ENCODE results near the gene PRKCG.

PRKCG gene

GRCh38 chr19:53865918-53866864 is 15.8 kb upstream of the PRKCG start:
- no peak overlapping the region for H3K4me2 ChIP-seq (ENCODE audit: low read length)
- no peaks in the 10 kb centered on the region for H3K36me3 ChIP-seq (ENCODE audit: insufficient read depth, low read length)
- H3K4me1 ChIP-seq (ENCODE audit: insufficient read depth, low read length, severe bottlenecking) = no peaks in the 10 kb centered on the region
- no peak overlapping the region for H3K4me3 ChIP-seq (ENCODE audit: low read depth, low read length, poor library complexity, severe bottlenecking)
- H3K27me3 ChIP-seq (ENCODE audit: insufficient read depth, low read length) = no peaks in the 10 kb centered on the region
- H3K27ac ChIP-seq (ENCODE audit: low read depth, low read length, poor library complexity, severe bottlenecking) = no peak overlapping the region
- no peaks in the 10 kb centered on the region for H3K9me3 ChIP-seq (ENCODE audit: low read length)
- H3F3A ChIP-seq (ENCODE audit: insufficient read depth, low read length) = no peaks in the 10 kb centered on the region
- no peak overlapping the region for H3K9ac ChIP-seq (ENCODE audit: low read length)
- H3K79me2 ChIP-seq (ENCODE audit: insufficient read depth, low read length) = no peaks in the 10 kb centered on the region
- no peaks in the 10 kb centered on the region for H3K9me2 ChIP-seq (ENCODE audit: low read depth, low read length)
- no peak overlapping the region for H2AFZ ChIP-seq (ENCODE audit: low read length)
- TF ChIP-seq CTCF (IDR thresholded peaks at IDR 0.05; ENCODE audit: low read length) (no peak), EZH2 (IDR thresholded peaks at IDR 0.05; ENCODE audit: borderline replicate concordance, low read length) (no peak)
- H4K20me1 ChIP-seq (ENCODE audit: insufficient read depth, low read length) = no peaks in the 10 kb centered on the region

GRCh38 chr19:53866865-53867224 is 15.2 kb upstream of the PRKCG start:
- H3K27ac ChIP-seq (ENCODE audit: low read depth, low read length, poor library complexity, severe bottlenecking) = no peak overlapping the region
- H3K27me3 ChIP-seq (ENCODE audit: insufficient read depth, low read length) = no peaks in the 10 kb centered on the region
- H4K20me1 ChIP-seq (ENCODE audit: insufficient read depth, low read length) = no peaks in the 10 kb centered on the region
- H3F3A ChIP-seq (ENCODE audit: insufficient read depth, low read length) = no peaks in the 10 kb centered on the region
- no peaks in the 10 kb centered on the region for H3K9me2 ChIP-seq (ENCODE audit: low read depth, low read length)
- no peaks in the 10 kb centered on the region for H3K36me3 ChIP-seq (ENCODE audit: insufficient read depth, low read length)
- H3K79me2 ChIP-seq (ENCODE audit: insufficient read depth, low read length) = no peaks in the 10 kb centered on the region
- H3K9me3 ChIP-seq (ENCODE audit: low read length) = no peaks in the 10 kb centered on the region
- H3K4me1 ChIP-seq (ENCODE audit: insufficient read depth, low read length, severe bottlenecking) = no peaks in the 10 kb centered on the region
- TF ChIP-seq CTCF (IDR thresholded peaks at IDR 0.05; ENCODE audit: low read length) = no peak
- TF ChIP-seq EZH2 (IDR thresholded peaks at IDR 0.05; ENCODE audit: borderline replicate concordance, low read length) = no peak
- H2AFZ ChIP-seq (ENCODE audit: low read length) = no peak overlapping the region
- H3K4me3 ChIP-seq (ENCODE audit: low read depth, low read length, poor library complexity, severe bottlenecking) = no peak overlapping the region
- no peak overlapping the region for H3K4me2 ChIP-seq (ENCODE audit: low read length)
- H3K9ac ChIP-seq (ENCODE audit: low read length) = no peak overlapping the region

GRCh38 chr19:53867225-53868090 is 14.5 kb upstream of the PRKCG start, which contains the start of gene MYADM:
TSS of gene MYADM (plus strand) at chr19:53867883. CDS start at chr19:53873530, 5,647 bp downstream.
- Histone ChIP-seq H3K4me2 (ENCODE audit: low read length) (no peak within 1 kb of the TSS), H3K27ac (ENCODE audit: low read depth, low read length, poor library complexity, severe bottlenecking) (no peak within 1 kb of the TSS), H3K4me3 (ENCODE audit: low read depth, low read length, poor library complexity, severe bottlenecking) (no peak within 1 kb of the TSS), H3K4me1 (ENCODE audit: insufficient read depth, low read length, severe bottlenecking) (no peaks in the 10 kb centered on the region), H3K27me3 (ENCODE audit: insufficient read depth, low read length) (no peaks in the 10 kb centered on the region), H3K9me2 (ENCODE audit: low read depth, low read length) (no peaks in the 10 kb centered on the region), H4K20me1 (ENCODE audit: insufficient read depth, low read length) (no peaks in the 10 kb centered on the region), H3K36me3 (ENCODE audit: insufficient read depth, low read length) (no peaks in the 10 kb centered on the region), H3K79me2 (ENCODE audit: insufficient read depth, low read length) (no peaks in the 10 kb centered on the region), H2AFZ (ENCODE audit: low read length) (no peak within 1 kb of the TSS), H3K9me3 (ENCODE audit: low read length) (no peaks in the 10 kb centered on the region), H3K9ac (ENCODE audit: low read length) (no peak within 1 kb of the TSS), H3F3A (ENCODE audit: insufficient read depth, low read length) (no peaks in the 10 kb centered on the region)
- TF ChIP-seq CTCF (IDR thresholded peaks at IDR 0.05; ENCODE audit: low read length) (no peak), EZH2 (IDR thresholded peaks at IDR 0.05; ENCODE audit: borderline replicate concordance, low read length) (no peak)
